ENCODE measurements around the gene SUGP2. TPM values are rescaled to one million over a fixed set of nuclear protein-coding genes. Genes with fewer than 3 reads are reported as not detected.

Gene SUGP2
- total RNA-seq, 1 donor from 2014 or later: 26.1 TPM

- peak; percentile 79 for ATAC-seq
Measured at GRCh38 chr19:18951721-18952281, 81.5 kb downstream of the SUGP2 start.

- no peak for ATAC-seq
Measured at GRCh38 chr19:18949858-18950257, 83.5 kb downstream of the SUGP2 start.

- ATAC-seq: no peak
Measured at GRCh38 chr19:18948976-18949356, 84.4 kb downstream of the SUGP2 start.

- peak; percentile 24 for ATAC-seq
Measured at GRCh38 chr19:18948075-18948975, 85.0 kb downstream of the SUGP2 start.

GRCh38 chr19:18946918-18947317, 86.4 kb downstream of the SUGP2 start:
- ATAC-seq: no peak

- no peak for ATAC-seq
Measured at GRCh38 chr19:18946335-18946734, 87.0 kb downstream of the SUGP2 start.

GRCh38 chr19:18945297-18945696, 88.0 kb downstream of the SUGP2 start:
- ATAC-seq: no peak

GRCh38 chr19:18943465-18943864, 89.9 kb downstream of the SUGP2 start:
- ATAC-seq: no peak

GRCh38 chr19:18942692-18943091, 90.6 kb downstream of the SUGP2 start:
- ATAC-seq: no peak

GRCh38 chr19:18941628-18942354, 91.5 kb downstream of the SUGP2 start:
- ATAC-seq: no peak

Other genes with a start within 250 kb of the SUGP2 start
- gene COMP, start 242.2 kb downstream of the SUGP2 start, total RNA-seq: 0.16 TPM
- 38.4 TPM for gene UPF1, start 201.6 kb downstream of the SUGP2 start, total RNA-seq
- gene CERS1, start 137.4 kb downstream of the SUGP2 start, total RNA-seq: not detected
- gene COPE, start 114.1 kb downstream of the SUGP2 start, total RNA-seq: 177 TPM
- 56.0 TPM for gene DDX49, start 113.8 kb downstream of the SUGP2 start, total RNA-seq
- gene HOMER3, start 92.3 kb downstream of the SUGP2 start, total RNA-seq: 14.1 TPM
- gene ARMC6, start 86 bp upstream of the SUGP2 start, total RNA-seq: 19.8 TPM
- 2.5 TPM for gene SLC25A42, start 30.5 kb upstream of the SUGP2 start, total RNA-seq
- 18.7 TPM for gene TMEM161A, start 105.0 kb upstream of the SUGP2 start, total RNA-seq
- 1.4 TPM for gene MEF2B, start 136.7 kb upstream of the SUGP2 start, total RNA-seq
- 18.4 TPM for gene BORCS8, start 158.6 kb upstream of the SUGP2 start, total RNA-seq
- 72.9 TPM for gene RFXANK, start 158.7 kb upstream of the SUGP2 start, total RNA-seq
- 14.8 TPM for gene NR2C2AP, start 169.9 kb upstream of the SUGP2 start, total RNA-seq
- gene NCAN, start 178.4 kb upstream of the SUGP2 start, total RNA-seq: not detected
- not detected for gene TM6SF2, start 239.8 kb upstream of the SUGP2 start, total RNA-seq

Data from esophagus mucosa (tissue), 1 donor.